GM23338 (cell line): ENCODE results near the gene EPS8. TPM values are rescaled to one million over a fixed set of nuclear protein-coding genes. Genes with fewer than 3 reads are reported as not detected.

Source experiments
- ATAC-seq: fragments of 200-7000 bp; cut with Tn5 transposase; 3 replicates; pipeline ENCODE4 v1.9.1; 2020
- DNase-seq: peaks from one replicate; pipeline ENCODE4 v3.0.0-alpha.2; 2015; ENCODE audit warnings: low spot score
- H2AFZ ChIP-seq: fragments of 200-600 bp; sonication (generic); 2 replicates; pipeline ENCODE4 v1.8.0; 2016; ENCODE audit warnings: antibody characterized with exemption, mild to moderate bottlenecking, moderate library complexity
- H3F3A ChIP-seq: fragments of 200-600 bp; sonication (generic); replicated peaks from 2 replicates; pipeline ENCODE4 v1.8.0; 2017; ENCODE audit warnings: antibody characterized with exemption, mixed run types, low read depth
- H3K27ac ChIP-seq: fragments of 200-600 bp; sonication (generic); 2 replicates; pipeline ENCODE4 v1.6.1; 2016; ENCODE audit warnings: low read depth
- H3K27me3 ChIP-seq: fragments of 200-600 bp; sonication (generic); 2 replicates; pipeline ENCODE4 v1.8.0; 2016; ENCODE audit warnings: mild to moderate bottlenecking, mixed run types, moderate library complexity; ENCODE audit not compliant: insufficient read depth
- H3K36me3 ChIP-seq: fragments of 200-600 bp; sonication (generic); 2 replicates; pipeline ENCODE4 v1.8.0; 2016; ENCODE audit warnings: mild to moderate bottlenecking; ENCODE audit not compliant: insufficient read depth
- H3K4me1 ChIP-seq: fragments of 200-600 bp; sonication (generic); 2 replicates; pipeline ENCODE4 v1.8.0; 2016; ENCODE audit warnings: mild to moderate bottlenecking, moderate library complexity; ENCODE audit not compliant: insufficient read depth
- H3K4me2 ChIP-seq: fragments of 200-600 bp; sonication (generic); 2 replicates; pipeline ENCODE4 v1.7.1; 2017; ENCODE audit warnings: mixed run types
- H3K4me3 ChIP-seq: fragments of 200-600 bp; sonication (generic); 2 replicates; pipeline ENCODE4 v1.6.1; 2016; ENCODE audit warnings: mixed run types
- H3K79me2 ChIP-seq: fragments of 200-600 bp; sonication (generic); replicated peaks from 2 replicates; pipeline ENCODE4 v1.8.0; 2017; ENCODE audit warnings: mild to moderate bottlenecking; ENCODE audit not compliant: insufficient read depth
- H3K9me2 ChIP-seq: fragments of 200-600 bp; sonication (generic); 2 replicates; pipeline ENCODE4 v1.8.0; 2017; ENCODE audit not compliant: insufficient read depth
- H4K20me1 ChIP-seq: fragments of 200-600 bp; sonication (generic); replicated peaks from 2 replicates; pipeline ENCODE4 v1.8.0; 2017; ENCODE audit warnings: mild to moderate bottlenecking; ENCODE audit not compliant: insufficient read depth
- H3K27ac Mint-ChIP-seq: 2 replicates; pipeline ENCODE4 v1.8.0; 2020; ENCODE audit warnings: inconsistent platforms, mild to moderate bottlenecking, moderate library complexity, mixed read lengths
- H3K27me3 Mint-ChIP-seq: 3 replicates; pipeline ENCODE4 v1.8.0; 2022; ENCODE audit warnings: low read depth, mild to moderate bottlenecking, moderate library complexity, mixed read lengths, inconsistent platforms; ENCODE audit not compliant: insufficient read depth, poor library complexity
- H3K36me3 Mint-ChIP-seq: 3 replicates; pipeline ENCODE4 v1.8.0; 2021; ENCODE audit warnings: low read depth, mild to moderate bottlenecking, inconsistent platforms, moderate library complexity, mixed read lengths
- H3K4me1 Mint-ChIP-seq: 3 replicates; pipeline ENCODE4 v1.8.0; 2020; ENCODE audit warnings: mild to moderate bottlenecking, inconsistent platforms, mixed read lengths
- H3K4me3 Mint-ChIP-seq: 3 replicates; pipeline ENCODE4 v1.8.0; 2021; ENCODE audit warnings: moderate library complexity, mild to moderate bottlenecking, inconsistent platforms, mixed read lengths
- H3K9me3 Mint-ChIP-seq: 3 replicates; pipeline ENCODE4 v1.8.0; 2020; ENCODE audit warnings: moderate library complexity, mild to moderate bottlenecking, inconsistent platforms, mixed read lengths
- CREB1 ChIP-seq: fragments of 250-450 bp; sonication (Bioruptor Pico); IDR thresholded peaks from 2 replicates; pipeline ENCODE4 v1.5.0; 2020; ENCODE audit warnings: low read depth, mild to moderate bottlenecking, moderate library complexity
- EZH2phosphoT487 ChIP-seq: fragments of 200-600 bp; sonication (generic); IDR thresholded peaks from one replicate; pipeline ENCODE4 v1.8.1; 2018; ENCODE audit warnings: antibody characterized with exemption; ENCODE audit not compliant: unreplicated experiment
- JUNB ChIP-seq: IDR thresholded peaks from one replicate; pipeline ENCODE4 v1.6.1; 2016; ENCODE audit warnings: antibody characterized with exemption; ENCODE audit not compliant: unreplicated experiment
- NANOG ChIP-seq: IDR thresholded peaks from 2 replicates; pipeline ENCODE4 v1.6.1; 2016; ENCODE audit warnings: antibody characterized with exemption, borderline replicate concordance
- STAT1 ChIP-seq: IDR thresholded peaks from one replicate; pipeline ENCODE4 v1.6.1; 2016; ENCODE audit warnings: antibody characterized with exemption; ENCODE audit not compliant: unreplicated experiment
- ZNF114 ChIP-seq: fragments of 250-450 bp; sonication (Bioruptor Pico); IDR thresholded peaks from 2 replicates; pipeline ENCODE4 v1.5.0; 2020; ENCODE audit warnings: mild to moderate bottlenecking, moderate library complexity
- ZNF331 ChIP-seq: fragments of 250-450 bp; sonication (Bioruptor Pico); IDR thresholded peaks from 2 replicates; pipeline ENCODE4 v1.5.0; 2020; ENCODE audit warnings: low read depth, mild to moderate bottlenecking, moderate library complexity
- polyA plus RNA-seq: library from polyadenylated mRNA; unstranded; fragments of >200 nt; fragmentation: Nextera tagmentation; extraction: Ambion mirVana; gene quantifications from 2 replicates; pipeline ENCODE4 v1.2.1, GENCODE V29; 2016
- total RNA-seq: library from RNA; depleted of rRNA; stranded (reverse); fragments of >200 nt; shearing (Covaris generic); gene quantifications from 2 replicates; pipeline ENCODE4 v1.2.3, GENCODE V29; 2014
- TF ChIP-seq, protein P1 (sequence below): IDR thresholded peaks from 2 replicates; pipeline ENCODE4 v1.6.1; 2016; ENCODE audit warnings: antibody characterized with exemption
- TF ChIP-seq, protein P2 (sequence below): IDR thresholded peaks from one replicate; pipeline ENCODE4 v1.6.1; 2018; ENCODE audit warnings: antibody characterized with exemption; ENCODE audit not compliant: unreplicated experiment
- TF ChIP-seq, protein P3 (sequence below), 2 experiments: fragments of 200-600 bp in 1 of 2; sonication (generic) in 1 of 2; conservative IDR thresholded peaks; 2 replicates each; pipeline versions ENCODE4 v1.5.1 to v1.6.1; 2016 to 2017; ENCODE audit warnings: antibody characterized with exemption in 2 of 2, low read depth in 2 of 2, mild to moderate bottlenecking in 2 of 2, moderate library complexity in 1 of 2
- TF ChIP-seq, protein P4 (sequence below): fragments of 250-450 bp; sonication (Bioruptor Pico); IDR thresholded peaks from 2 replicates; pipeline ENCODE4 v1.5.0; 2020; ENCODE audit warnings: mild to moderate bottlenecking, moderate library complexity

Gene EPS8
- total and polyA plus RNA-seq, 2 experiments from 2014 or later: 3.5 to 5.4 TPM

DNA sequence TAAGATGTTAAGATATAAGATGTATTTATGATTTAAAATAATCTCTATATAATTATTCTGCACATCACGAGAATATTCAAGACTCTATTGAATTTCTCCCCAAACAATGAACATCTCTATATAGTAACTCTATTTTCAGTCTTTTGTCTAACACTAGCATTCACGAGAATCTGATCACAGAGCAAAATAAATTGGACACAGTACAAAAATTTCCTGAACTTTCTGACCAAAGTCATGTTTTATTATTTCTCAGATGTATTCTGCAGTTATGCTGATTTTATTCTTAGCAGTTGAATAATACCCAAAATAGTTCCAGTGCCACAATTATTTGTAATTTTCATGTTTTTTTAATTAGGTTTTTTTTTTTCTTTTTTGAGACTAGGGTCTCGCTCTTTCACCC lies 19.6 kb downstream of the EPS8 start (continued):
- TF ChIP-seq ZNF331 (CRISPR knock-in tag): no peak
- TF ChIP-seq JUNB: no peak
- no peak for TF ChIP-seq EZH2phosphoT487
- no peak for TF ChIP-seq CREB1

DNA sequence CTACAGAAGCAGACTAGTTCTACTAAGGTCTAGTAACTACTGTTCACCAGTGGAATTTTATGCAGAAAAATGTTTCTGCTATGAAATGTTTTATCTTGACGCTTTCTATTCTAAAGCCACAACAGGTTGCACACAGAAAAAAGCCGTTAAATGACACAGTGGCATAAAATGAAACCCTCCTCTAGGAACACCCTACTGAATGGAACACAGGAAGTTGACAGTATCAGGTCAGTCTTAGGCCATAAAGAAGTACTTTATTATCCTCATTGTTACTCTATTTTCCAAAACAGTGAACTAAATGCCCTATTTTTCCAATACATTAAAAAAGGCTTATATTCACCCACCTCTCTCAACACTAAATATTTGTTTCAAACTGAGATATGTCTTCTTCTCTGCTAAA lies 21.9 kb downstream of the EPS8 start:
- no peak overlapping the region for H2AFZ ChIP-seq
- H3K9me3 Mint-ChIP-seq: no peaks in the 10 kb centered on the region
- no peaks in the 10 kb centered on the region for H3K36me3 ChIP-seq
- no peak overlapping the region for H3K4me2 ChIP-seq
- no peak overlapping the region for H3K27ac Mint-ChIP-seq
- no peaks in the 10 kb centered on the region for H4K20me1 ChIP-seq
- ATAC-seq (no peak), DNase-seq (no peak)
- H3K27me3 Mint-ChIP-seq: peaks cover 2% of the 10 kb centered on the region
- peaks cover 25% of the 10 kb centered on the region; the same call in 1 of the 2 replicates for H3K4me1 ChIP-seq
- H3K4me1 Mint-ChIP-seq: peaks cover 27% of the 10 kb centered on the region; the same call in 2 of the 3 replicates
- TF ChIP-seq, protein P1, sequence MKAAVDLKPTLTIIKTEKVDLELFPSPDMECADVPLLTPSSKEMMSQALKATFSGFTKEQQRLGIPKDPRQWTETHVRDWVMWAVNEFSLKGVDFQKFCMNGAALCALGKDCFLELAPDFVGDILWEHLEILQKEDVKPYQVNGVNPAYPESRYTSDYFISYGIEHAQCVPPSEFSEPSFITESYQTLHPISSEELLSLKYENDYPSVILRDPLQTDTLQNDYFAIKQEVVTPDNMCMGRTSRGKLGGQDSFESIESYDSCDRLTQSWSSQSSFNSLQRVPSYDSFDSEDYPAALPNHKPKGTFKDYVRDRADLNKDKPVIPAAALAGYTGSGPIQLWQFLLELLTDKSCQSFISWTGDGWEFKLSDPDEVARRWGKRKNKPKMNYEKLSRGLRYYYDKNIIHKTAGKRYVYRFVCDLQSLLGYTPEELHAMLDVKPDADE: no peak
- no peak for TF ChIP-seq NANOG
- TF ChIP-seq CREB1: no peak
- no peak for TF ChIP-seq ZNF331 (CRISPR knock-in tag)
- TF ChIP-seq, protein P2, sequence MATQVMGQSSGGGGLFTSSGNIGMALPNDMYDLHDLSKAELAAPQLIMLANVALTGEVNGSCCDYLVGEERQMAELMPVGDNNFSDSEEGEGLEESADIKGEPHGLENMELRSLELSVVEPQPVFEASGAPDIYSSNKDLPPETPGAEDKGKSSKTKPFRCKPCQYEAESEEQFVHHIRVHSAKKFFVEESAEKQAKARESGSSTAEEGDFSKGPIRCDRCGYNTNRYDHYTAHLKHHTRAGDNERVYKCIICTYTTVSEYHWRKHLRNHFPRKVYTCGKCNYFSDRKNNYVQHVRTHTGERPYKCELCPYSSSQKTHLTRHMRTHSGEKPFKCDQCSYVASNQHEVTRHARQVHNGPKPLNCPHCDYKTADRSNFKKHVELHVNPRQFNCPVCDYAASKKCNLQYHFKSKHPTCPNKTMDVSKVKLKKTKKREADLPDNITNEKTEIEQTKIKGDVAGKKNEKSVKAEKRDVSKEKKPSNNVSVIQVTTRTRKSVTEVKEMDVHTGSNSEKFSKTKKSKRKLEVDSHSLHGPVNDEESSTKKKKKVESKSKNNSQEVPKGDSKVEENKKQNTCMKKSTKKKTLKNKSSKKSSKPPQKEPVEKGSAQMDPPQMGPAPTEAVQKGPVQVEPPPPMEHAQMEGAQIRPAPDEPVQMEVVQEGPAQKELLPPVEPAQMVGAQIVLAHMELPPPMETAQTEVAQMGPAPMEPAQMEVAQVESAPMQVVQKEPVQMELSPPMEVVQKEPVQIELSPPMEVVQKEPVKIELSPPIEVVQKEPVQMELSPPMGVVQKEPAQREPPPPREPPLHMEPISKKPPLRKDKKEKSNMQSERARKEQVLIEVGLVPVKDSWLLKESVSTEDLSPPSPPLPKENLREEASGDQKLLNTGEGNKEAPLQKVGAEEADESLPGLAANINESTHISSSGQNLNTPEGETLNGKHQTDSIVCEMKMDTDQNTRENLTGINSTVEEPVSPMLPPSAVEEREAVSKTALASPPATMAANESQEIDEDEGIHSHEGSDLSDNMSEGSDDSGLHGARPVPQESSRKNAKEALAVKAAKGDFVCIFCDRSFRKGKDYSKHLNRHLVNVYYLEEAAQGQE: no peak
- TF ChIP-seq EZH2phosphoT487: no peak
- TF ChIP-seq JUNB: no peak
- TF ChIP-seq, protein P3, sequence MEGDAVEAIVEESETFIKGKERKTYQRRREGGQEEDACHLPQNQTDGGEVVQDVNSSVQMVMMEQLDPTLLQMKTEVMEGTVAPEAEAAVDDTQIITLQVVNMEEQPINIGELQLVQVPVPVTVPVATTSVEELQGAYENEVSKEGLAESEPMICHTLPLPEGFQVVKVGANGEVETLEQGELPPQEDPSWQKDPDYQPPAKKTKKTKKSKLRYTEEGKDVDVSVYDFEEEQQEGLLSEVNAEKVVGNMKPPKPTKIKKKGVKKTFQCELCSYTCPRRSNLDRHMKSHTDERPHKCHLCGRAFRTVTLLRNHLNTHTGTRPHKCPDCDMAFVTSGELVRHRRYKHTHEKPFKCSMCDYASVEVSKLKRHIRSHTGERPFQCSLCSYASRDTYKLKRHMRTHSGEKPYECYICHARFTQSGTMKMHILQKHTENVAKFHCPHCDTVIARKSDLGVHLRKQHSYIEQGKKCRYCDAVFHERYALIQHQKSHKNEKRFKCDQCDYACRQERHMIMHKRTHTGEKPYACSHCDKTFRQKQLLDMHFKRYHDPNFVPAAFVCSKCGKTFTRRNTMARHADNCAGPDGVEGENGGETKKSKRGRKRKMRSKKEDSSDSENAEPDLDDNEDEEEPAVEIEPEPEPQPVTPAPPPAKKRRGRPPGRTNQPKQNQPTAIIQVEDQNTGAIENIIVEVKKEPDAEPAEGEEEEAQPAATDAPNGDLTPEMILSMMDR (conservative IDR thresholded peaks at IDR 0.05; ENCODE audit: low read depth in 2 of 2): no peak
- TF ChIP-seq ZNF114 (CRISPR knock-in tag): no peak
- no peak for TF ChIP-seq STAT1
- TF ChIP-seq, protein P4, sequence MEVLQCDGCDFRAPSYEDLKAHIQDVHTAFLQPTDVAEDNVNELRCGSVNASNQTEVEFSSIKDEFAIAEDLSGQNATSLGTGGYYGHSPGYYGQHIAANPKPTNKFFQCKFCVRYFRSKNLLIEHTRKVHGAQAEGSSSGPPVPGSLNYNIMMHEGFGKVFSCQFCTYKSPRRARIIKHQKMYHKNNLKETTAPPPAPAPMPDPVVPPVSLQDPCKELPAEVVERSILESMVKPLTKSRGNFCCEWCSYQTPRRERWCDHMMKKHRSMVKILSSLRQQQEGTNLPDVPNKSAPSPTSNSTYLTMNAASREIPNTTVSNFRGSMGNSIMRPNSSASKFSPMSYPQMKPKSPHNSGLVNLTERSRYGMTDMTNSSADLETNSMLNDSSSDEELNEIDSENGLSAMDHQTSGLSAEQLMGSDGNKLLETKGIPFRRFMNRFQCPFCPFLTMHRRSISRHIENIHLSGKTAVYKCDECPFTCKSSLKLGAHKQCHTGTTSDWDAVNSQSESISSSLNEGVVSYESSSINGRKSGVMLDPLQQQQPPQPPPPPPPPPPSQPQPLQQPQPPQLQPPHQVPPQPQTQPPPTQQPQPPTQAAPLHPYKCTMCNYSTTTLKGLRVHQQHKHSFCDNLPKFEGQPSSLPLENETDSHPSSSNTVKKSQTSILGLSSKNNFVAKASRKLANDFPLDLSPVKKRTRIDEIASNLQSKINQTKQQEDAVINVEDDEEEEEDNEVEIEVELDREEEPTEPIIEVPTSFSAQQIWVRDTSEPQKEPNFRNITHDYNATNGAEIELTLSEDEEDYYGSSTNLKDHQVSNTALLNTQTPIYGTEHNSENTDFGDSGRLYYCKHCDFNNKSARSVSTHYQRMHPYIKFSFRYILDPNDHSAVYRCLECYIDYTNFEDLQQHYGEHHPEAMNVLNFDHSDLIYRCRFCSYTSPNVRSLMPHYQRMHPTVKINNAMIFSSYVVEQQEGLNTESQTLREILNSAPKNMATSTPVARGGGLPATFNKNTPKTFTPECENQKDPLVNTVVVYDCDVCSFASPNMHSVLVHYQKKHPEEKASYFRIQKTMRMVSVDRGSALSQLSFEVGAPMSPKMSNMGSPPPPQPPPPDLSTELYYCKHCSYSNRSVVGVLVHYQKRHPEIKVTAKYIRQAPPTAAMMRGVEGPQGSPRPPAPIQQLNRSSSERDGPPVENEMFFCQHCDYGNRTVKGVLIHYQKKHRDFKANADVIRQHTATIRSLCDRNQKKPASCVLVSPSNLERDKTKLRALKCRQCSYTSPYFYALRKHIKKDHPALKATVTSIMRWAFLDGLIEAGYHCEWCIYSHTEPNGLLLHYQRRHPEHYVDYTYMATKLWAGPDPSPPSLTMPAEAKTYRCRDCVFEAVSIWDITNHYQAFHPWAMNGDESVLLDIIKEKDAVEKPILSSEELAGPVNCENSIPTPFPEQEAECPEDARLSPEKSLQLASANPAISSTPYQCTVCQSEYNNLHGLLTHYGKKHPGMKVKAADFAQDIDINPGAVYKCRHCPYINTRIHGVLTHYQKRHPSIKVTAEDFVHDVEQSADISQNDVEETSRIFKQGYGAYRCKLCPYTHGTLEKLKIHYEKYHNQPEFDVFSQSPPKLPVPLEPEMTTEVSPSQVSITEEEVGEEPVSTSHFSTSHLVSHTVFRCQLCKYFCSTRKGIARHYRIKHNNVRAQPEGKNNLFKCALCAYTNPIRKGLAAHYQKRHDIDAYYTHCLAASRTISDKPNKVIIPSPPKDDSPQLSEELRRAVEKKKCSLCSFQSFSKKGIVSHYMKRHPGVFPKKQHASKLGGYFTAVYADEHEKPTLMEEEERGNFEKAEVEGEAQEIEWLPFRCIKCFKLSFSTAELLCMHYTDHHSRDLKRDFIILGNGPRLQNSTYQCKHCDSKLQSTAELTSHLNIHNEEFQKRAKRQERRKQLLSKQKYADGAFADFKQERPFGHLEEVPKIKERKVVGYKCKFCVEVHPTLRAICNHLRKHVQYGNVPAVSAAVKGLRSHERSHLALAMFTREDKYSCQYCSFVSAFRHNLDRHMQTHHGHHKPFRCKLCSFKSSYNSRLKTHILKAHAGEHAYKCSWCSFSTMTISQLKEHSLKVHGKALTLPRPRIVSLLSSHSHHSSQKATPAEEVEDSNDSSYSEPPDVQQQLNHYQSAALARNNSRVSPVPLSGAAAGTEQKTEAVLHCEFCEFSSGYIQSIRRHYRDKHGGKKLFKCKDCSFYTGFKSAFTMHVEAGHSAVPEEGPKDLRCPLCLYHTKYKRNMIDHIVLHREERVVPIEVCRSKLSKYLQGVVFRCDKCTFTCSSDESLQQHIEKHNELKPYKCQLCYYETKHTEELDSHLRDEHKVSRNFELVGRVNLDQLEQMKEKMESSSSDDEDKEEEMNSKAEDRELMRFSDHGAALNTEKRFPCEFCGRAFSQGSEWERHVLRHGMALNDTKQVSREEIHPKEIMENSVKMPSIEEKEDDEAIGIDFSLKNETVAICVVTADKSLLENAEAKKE (CRISPR knock-in tag): no peak
- H3K36me3 Mint-ChIP-seq: no peaks in the 10 kb centered on the region
- H3K4me3 ChIP-seq: no peak overlapping the region
- H3F3A ChIP-seq: no peaks in the 10 kb centered on the region
- H3K79me2 ChIP-seq: no peaks in the 10 kb centered on the region
- no peak overlapping the region for H3K4me3 Mint-ChIP-seq
- no peaks in the 10 kb centered on the region for H3K9me2 ChIP-seq
- no peaks in the 10 kb centered on the region for H3K27me3 ChIP-seq
- H3K27ac ChIP-seq: no peak overlapping the region
